Astrocyte (in vitro differentiated cells and primary cell): ENCODE results near the gene ZER1.

Experiments
- CTCF ChIP-seq: IDR thresholded peaks from 2 replicates; pipeline ENCODE4 v1.5.1; 2011; ENCODE audit warnings: low read depth, mild to moderate bottlenecking, inconsistent platforms, low read length, moderate library complexity; ENCODE audit not compliant: insufficient read depth
- EZH2 ChIP-seq: IDR thresholded peaks from 2 replicates; pipeline ENCODE4 v1.6.1; 2012; ENCODE audit warnings: mild to moderate bottlenecking, low read length, inconsistent platforms; ENCODE audit not compliant: insufficient read depth

GRCh38 chr9:128690684-128691034 lies 81.1 kb downstream of the ZER1 start:
- TF ChIP-seq CTCF (no peak), EZH2 (no peak)
